ENCODE data around the gene LMAN2.
A peak's percentile ranks its signal among the peaks of the same experiment; 100 is the strongest.
"Not testable (repeated sequence)": the region's sequence is repeated elsewhere in the genome, so short reads cannot be mapped to it uniquely, and the experiment has no call there.

The LMAN2 gene

DNA sequence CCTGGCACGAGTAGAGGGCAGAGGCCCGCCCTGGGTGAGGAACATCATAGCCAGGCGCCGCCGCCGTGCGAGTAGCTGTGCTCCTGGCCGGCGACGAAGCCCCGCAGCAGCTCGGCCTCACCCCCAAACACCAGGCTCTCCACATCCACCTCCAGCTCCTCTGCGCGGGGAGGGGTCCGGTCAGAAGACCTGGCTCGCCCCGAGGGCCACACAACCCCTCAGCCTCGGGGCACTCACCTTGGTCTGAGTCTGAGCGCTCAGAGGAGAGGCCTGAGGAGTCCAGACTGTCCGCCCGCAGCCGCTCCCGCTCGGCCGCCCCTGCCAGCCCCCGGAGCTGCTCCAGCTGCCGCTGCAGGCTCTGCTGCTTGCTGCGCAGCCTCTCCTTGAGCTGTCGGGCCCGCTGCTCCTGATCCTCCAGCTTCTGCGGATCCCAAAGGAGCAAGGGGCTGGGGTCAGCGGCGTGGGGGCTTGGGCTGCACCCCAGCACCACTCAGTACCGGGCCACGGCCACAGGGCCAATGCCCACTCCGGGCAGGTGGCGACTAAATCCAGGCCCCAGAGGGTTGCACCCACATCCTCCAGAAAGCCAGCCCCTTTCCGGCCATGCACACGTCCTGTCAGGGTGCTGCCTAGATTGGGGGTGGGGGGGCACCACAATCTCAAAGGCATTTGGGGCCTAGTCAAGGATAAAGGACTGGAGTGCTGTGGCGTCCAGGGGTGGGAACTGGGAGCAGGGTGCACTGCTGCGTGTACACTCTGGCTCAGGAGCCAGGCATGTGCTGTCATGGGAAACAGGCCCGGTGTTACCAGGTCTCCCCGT is 43.7 kb downstream of the LMAN2 start:
- H3K4me2 ChIP-seq (ENCODE audit: low read length, poor library complexity, severe bottlenecking) = no peak overlapping the region
- no peak overlapping the region for H3K18ac ChIP-seq (ENCODE audit: low read depth in 1 of 2, low read length in 2 of 2)
- no peak overlapping the region for H2BK120ac ChIP-seq (ENCODE audit: low read depth, low read length)
- no peak overlapping the region for H3K9ac ChIP-seq (ENCODE audit: low read length)
- H2AK5ac ChIP-seq (ENCODE audit: low read length, severe bottlenecking) = no peak overlapping the region
- H3K27me3 ChIP-seq (ENCODE audit: control insufficient read depth in 1 of 2, insufficient read depth in 1 of 2, low read length in 2 of 2) = no peaks in the 10 kb centered on the region
- H2BK12ac ChIP-seq (ENCODE audit: low read length in 2 of 2) = no peak overlapping the region
- no peak overlapping the region for H2AFZ ChIP-seq (ENCODE audit: low read depth, low read length)
- no peak overlapping the region for H4K8ac ChIP-seq (ENCODE audit: low read length)
- H3K4me3 ChIP-seq (ENCODE audit: insufficient read depth in 1 of 2, low read depth in 1 of 2, low read length in 2 of 2) = no peak overlapping the region
- peaks cover 29 to 36% of the 10 kb centered on the region in 2 experiments for H3K36me3 ChIP-seq (ENCODE audit: control insufficient read depth in 1 of 2, insufficient read depth in 2 of 2, low read depth in 1 of 2, low read length in 2 of 2)
- no peak overlapping the region for H2BK5ac ChIP-seq (ENCODE audit: low read depth, low read length, poor library complexity, severe bottlenecking)
- no peaks in the 10 kb centered on the region for H3K9me3 ChIP-seq (ENCODE audit: control insufficient read depth, low read length)
- H3K23ac ChIP-seq (ENCODE audit: low read length in 2 of 2) = no peak overlapping the region
- H3K27ac ChIP-seq (ENCODE audit: low read length, poor library complexity, severe bottlenecking) = no peak overlapping the region
- peaks cover 30% of the 10 kb centered on the region for H3K4me1 ChIP-seq (ENCODE audit: control insufficient read depth, insufficient read depth, low read depth, low read length)
- H3K4ac ChIP-seq (ENCODE audit: low read depth in 1 of 2, low read length in 2 of 2) = no peak overlapping the region
- WGBS = 92% methylated on average over 42 of the region's 43 CpGs
- no peak overlapping the region for H4K91ac ChIP-seq (ENCODE audit: low read length)
- H2BK15ac ChIP-seq (ENCODE audit: low read depth, poor library complexity, severe bottlenecking) = no peak overlapping the region
- H3K79me1 ChIP-seq (replicated peaks; ENCODE audit: low read length, poor library complexity, severe bottlenecking) = peaks cover 23% of the 10 kb centered on the region
- DNase-seq = no peak
- no peak overlapping the region for H3K14ac ChIP-seq (ENCODE audit: low read length in 2 of 2)

DNA sequence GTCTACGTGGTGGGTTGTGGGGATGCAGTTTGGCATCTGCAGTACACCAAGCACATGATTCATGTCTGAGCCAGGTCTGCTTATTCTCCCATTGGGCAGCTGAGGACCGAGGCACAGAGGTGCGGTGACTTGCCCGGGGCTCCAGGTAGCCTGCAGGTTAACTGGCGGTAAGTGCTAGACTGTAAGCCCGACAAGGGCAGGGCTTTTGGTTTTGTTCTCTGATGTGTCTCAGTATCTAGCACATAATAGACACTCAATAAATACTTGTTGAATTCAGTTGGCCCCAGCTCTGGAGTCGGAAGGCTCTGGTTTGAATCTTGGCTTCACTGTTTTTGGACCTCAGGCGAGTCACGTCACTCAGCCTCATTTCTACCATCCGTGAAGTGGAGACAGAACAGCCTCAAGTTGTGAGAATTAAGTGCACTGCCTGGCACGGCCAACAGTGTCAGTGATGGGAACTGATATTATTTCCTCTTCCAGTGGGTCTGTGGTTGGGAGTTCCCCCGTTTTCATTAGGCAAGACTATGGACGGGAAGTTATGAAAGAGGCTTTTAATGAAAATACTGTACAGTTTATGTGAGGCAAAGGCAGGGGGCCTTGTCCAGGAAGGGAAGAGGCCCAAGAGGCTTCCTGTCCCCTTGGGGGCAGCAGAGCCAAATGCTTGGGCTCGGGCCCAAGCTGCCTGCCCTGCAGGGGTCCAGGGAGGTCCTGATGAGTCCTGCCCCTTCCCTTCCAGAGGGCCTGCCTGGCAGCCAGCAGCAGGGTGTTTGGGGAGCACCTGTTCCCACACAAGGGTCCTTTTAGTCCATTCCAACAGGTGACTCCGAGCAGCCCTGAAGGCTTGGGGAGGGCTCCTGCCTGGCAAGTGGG is 44.6 kb downstream of the LMAN2 start:
- H3K4me1 ChIP-seq (ENCODE audit: control insufficient read depth, insufficient read depth, low read depth, low read length) = peaks cover 32% of the 10 kb centered on the region
- H2AFZ ChIP-seq (ENCODE audit: low read depth, low read length) = no peak overlapping the region
- peaks cover 24% of the 10 kb centered on the region for H3K79me1 ChIP-seq (replicated peaks; ENCODE audit: low read length, poor library complexity, severe bottlenecking)
- H4K91ac ChIP-seq (ENCODE audit: low read length) = no peak overlapping the region
- WGBS = 94% methylated on average over 14 of the region's 15 CpGs
- DNase-seq = peak; percentile 57
- H3K4me2 ChIP-seq (ENCODE audit: low read length, poor library complexity, severe bottlenecking) = no peak overlapping the region
- H3K18ac ChIP-seq (ENCODE audit: low read depth in 1 of 2, low read length in 2 of 2) = no peak overlapping the region
- H2AK5ac ChIP-seq (ENCODE audit: low read length, severe bottlenecking) = no peak overlapping the region
- H2BK120ac ChIP-seq (ENCODE audit: low read depth, low read length) = no peak overlapping the region
- H3K23ac ChIP-seq (ENCODE audit: low read length in 2 of 2) = no peak overlapping the region
- H2BK5ac ChIP-seq (ENCODE audit: low read depth, low read length, poor library complexity, severe bottlenecking) = no peak overlapping the region
- no peak overlapping the region for H3K14ac ChIP-seq (ENCODE audit: low read length in 2 of 2)
- H3K27me3 ChIP-seq (ENCODE audit: control insufficient read depth in 1 of 2, insufficient read depth in 1 of 2, low read length in 2 of 2) = no peaks in the 10 kb centered on the region
- H2BK12ac ChIP-seq (ENCODE audit: low read length in 2 of 2) = no peak overlapping the region
- H3K9ac ChIP-seq (ENCODE audit: low read length) = no peak overlapping the region
- no peak overlapping the region for H2BK15ac ChIP-seq (ENCODE audit: low read depth, poor library complexity, severe bottlenecking)
- peak overlapping the region; percentile 61 for H4K8ac ChIP-seq (ENCODE audit: low read length)
- no peak overlapping the region for H3K4ac ChIP-seq (ENCODE audit: low read depth in 1 of 2, low read length in 2 of 2)
- no peaks in the 10 kb centered on the region for H3K9me3 ChIP-seq (ENCODE audit: control insufficient read depth, low read length)
- H3K4me3 ChIP-seq (ENCODE audit: insufficient read depth in 1 of 2, low read depth in 1 of 2, low read length in 2 of 2) = no peak overlapping the region
- peaks cover 33 to 39% of the 10 kb centered on the region in 2 experiments for H3K36me3 ChIP-seq (ENCODE audit: control insufficient read depth in 1 of 2, insufficient read depth in 2 of 2, low read depth in 1 of 2, low read length in 2 of 2)
- no peak overlapping the region for H3K27ac ChIP-seq (ENCODE audit: low read length, poor library complexity, severe bottlenecking)

DNA sequence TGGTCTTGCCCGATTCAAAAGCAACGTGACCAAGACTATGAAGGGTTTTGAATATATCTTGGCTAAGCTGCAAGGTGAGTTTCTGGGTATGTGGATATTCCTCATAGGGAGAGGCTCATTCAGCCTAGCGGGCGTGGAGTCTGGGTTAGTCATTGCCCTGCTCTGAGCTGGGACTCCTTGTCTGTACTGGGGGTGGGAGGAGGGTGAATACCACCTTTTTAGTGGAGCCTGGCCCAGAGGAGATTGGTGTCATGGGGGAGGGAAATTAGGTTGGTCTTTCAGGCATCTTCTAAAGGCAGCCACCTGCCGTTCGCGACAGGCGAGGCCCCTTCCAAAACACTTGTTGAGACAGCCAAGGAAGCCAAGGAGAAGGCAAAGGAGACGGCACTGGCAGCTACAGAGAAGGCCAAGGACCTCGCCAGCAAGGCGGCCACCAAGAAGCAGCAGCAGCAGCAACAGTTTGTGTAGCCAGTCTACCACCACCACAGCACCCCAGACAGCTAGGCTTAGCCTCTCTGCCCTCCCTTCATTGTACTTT is 45.3 kb downstream of the LMAN2 start:
- H3K27me3 ChIP-seq (ENCODE audit: control insufficient read depth in 1 of 2, insufficient read depth in 1 of 2, low read length in 2 of 2); H2BK5ac ChIP-seq (ENCODE audit: low read depth, low read length, poor library complexity, severe bottlenecking); H2AFZ ChIP-seq (ENCODE audit: low read depth, low read length); H3K4me2 ChIP-seq (ENCODE audit: low read length, poor library complexity, severe bottlenecking); H2BK120ac ChIP-seq (ENCODE audit: low read depth, low read length); H3K4me3 ChIP-seq (ENCODE audit: insufficient read depth in 1 of 2, low read depth in 1 of 2, low read length in 2 of 2); H3K9ac ChIP-seq (ENCODE audit: low read length); DNase-seq; H3K27ac ChIP-seq (ENCODE audit: low read length, poor library complexity, severe bottlenecking); H3K4ac ChIP-seq (ENCODE audit: low read depth in 1 of 2, low read length in 2 of 2); H4K91ac ChIP-seq (ENCODE audit: low read length); H3K14ac ChIP-seq (ENCODE audit: low read length in 2 of 2); H3K23ac ChIP-seq (ENCODE audit: low read length in 2 of 2); H3K9me3 ChIP-seq (ENCODE audit: control insufficient read depth, low read length); H3K18ac ChIP-seq (ENCODE audit: low read depth in 1 of 2, low read length in 2 of 2); H4K8ac ChIP-seq (ENCODE audit: low read length); H2BK12ac ChIP-seq (ENCODE audit: low read length in 2 of 2); H2BK15ac ChIP-seq (ENCODE audit: low read depth, poor library complexity, severe bottlenecking); H2AK5ac ChIP-seq (ENCODE audit: low read length, severe bottlenecking): not testable (repeated sequence)
- peaks cover 29% of the 10 kb centered on the region for H3K79me1 ChIP-seq (replicated peaks; ENCODE audit: low read length, poor library complexity, severe bottlenecking)
- H3K4me1 ChIP-seq (ENCODE audit: control insufficient read depth, insufficient read depth, low read depth, low read length) = peaks cover 32% of the 10 kb centered on the region
- WGBS = 95% methylated on average over 8 of the region's 11 CpGs
- H3K36me3 ChIP-seq (ENCODE audit: control insufficient read depth in 1 of 2, insufficient read depth in 2 of 2, low read depth in 1 of 2, low read length in 2 of 2) = peaks cover 41 to 47% of the 10 kb centered on the region in 2 experiments
